NCI-H748 (cell line): Measurements from ENCODE around the gene SOWAHA.
"Not testable (repeated sequence)": the region's sequence is repeated elsewhere in the genome, so short reads cannot be mapped to it uniquely, and the experiment has no call there.

Source experiments
- DNase-seq: peaks from one replicate; lab custom pipeline; 2025; ENCODE audit not compliant: unreplicated experiment; lab: John Stamatoyannopoulos, UW

The SOWAHA gene

DNA sequence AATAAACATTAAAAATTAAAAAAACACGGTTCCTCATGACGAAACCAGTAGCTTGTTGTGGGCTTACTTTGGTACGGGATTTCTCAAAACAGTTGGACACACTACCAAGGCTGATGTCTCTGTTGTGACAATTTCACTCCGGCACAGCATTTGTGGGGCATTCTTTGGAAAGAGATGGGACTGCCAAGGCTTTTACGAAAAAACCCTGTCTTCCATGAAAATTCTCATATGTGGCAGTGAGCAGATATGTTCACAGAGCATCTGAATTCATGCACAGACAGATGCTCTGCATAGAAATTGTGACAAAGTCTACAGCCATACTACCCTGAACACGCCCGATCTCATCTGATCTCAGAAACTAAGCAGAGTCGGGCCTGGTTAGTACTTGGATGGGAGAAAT lies 35.2 kb downstream of the SOWAHA start:
- DNase-seq = no peak

DNA sequence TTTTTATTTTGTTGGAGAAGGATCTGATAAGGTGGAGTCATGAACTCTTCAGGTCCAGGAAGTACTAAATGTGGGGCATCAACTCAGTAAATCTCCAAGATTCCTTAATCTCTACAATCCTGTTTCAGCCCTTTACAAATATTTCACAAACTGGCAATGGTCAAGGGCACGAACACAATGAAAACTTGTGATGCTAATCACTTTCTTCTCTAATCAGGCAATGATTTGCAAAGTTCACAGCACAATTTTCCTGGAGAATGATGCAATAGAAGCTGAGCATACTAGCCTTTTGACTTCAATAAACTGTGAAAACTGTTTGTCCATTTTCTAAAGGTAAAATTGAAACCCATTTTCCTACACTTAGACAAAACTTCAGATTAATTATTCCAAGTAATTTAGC lies 36.2 kb downstream of the SOWAHA start:
- DNase-seq = no peak

DNA sequence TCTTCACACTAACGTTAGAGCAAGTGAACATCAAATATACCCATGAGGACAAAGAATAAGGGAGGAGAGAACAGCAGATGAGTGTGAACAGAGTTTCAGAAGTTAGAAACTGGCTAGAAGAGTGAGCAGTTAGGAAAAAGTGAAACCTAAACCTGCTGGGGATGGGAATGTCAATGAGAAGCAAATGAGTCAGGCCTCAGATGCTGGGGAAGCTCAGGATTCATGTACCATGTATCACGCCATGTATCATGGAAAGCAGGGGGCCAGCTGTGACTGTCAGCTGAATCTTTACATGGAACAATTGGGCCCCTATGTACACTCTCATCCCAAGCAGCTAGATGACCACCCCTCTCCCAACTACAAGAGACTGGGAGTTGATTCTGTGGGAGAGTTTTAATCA lies 37.0 kb downstream of the SOWAHA start:
- DNase-seq = no peak

DNA sequence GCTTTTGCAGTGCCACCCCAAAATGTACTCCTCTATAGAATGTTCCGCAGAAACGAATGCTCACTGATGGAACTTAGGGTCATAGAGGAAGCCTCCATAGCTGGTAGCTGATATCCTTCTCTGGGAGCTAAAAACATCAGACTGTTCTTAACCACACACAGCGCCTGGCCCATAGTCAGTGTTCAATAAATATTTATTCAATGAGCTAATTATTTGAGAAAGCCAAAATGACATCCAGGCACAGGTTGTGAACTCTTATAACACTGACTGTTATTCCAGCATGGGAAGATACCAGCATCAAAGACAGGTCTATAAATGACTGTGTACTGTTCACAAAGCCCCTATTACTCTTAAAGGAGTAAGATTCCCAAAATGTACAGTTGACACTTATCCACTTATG lies 40.2 kb downstream of the SOWAHA start:
- DNase-seq = no peak

DNA sequence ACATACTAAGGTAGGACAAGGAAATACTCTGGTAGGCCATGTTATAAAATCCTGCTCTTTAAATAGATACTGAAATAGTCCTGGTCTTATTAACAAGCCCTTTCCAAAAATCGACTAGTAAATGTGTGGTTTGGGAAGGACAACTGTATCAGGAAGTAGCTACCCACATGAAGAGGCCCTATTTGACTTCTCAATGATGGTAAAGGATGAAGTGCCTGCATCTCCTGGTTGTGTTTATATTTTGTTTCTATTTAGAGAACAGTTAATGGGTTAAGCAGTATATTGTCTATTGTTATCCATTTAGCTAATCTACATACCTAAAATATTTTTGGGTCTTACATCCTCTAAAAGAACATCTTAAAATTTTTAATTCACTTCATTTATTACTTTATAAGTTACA lies 40.7 kb downstream of the SOWAHA start:
- DNase-seq = no peak

DNA sequence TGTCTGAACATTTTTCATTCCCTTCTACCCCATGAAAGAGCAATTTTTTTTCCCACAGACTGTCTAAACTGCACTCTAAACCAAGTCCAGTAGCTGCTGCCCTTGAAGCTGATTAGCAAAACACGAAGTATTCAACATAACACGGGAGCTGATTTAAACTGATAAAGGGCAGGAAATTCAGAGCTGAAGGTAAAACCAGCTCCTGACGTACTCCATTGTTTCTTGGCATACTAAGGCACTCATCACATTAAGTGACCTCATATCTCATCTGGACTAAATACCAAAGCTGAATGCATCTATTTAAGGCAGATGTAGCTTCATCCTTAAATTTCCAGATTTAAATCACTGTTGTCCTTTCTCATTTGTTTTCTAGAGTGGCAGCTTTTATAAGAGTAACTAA lies 41.2 kb downstream of the SOWAHA start:
- DNase-seq = no peak

DNA sequence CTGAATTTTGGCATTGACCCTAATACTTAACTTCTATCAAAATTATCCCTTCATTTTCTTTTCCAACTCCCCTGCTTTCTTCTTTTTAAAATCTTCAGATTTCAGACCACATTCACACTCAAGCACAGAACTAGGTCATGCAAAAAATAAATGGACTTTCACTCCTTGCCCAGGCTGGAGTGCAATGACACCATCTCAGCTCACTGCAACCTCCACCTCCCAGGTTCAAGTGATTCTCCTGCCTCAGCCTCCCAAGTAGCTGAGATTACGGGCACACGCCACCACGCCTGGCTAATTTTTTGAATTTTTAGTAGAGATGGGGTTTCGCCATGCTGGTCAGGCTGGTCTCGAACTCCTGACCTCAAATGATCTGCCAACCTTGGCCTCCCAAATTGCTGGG lies 41.9 kb downstream of the SOWAHA start:
- DNase-seq = not testable (repeated sequence)

DNA sequence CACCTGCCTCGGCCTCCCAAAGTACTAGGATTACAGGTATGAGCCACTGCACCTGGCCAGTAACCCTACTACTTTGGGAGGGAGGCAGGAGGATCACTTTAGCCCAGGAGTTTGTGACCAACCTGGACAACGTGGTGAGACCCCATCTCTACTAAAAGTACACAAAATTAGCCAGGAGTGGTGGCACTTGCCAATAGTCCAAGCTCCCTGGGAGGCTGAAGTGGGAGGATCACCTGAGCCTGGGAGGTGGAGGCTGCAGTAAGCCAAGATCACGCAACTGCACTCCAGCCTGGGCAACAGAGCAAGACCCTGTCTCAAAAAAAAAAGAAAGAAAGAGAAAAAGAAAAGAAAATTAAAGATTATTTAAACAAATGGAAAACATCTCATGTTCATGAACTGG lies 42.9 kb downstream of the SOWAHA start:
- no peak for DNase-seq

DNA sequence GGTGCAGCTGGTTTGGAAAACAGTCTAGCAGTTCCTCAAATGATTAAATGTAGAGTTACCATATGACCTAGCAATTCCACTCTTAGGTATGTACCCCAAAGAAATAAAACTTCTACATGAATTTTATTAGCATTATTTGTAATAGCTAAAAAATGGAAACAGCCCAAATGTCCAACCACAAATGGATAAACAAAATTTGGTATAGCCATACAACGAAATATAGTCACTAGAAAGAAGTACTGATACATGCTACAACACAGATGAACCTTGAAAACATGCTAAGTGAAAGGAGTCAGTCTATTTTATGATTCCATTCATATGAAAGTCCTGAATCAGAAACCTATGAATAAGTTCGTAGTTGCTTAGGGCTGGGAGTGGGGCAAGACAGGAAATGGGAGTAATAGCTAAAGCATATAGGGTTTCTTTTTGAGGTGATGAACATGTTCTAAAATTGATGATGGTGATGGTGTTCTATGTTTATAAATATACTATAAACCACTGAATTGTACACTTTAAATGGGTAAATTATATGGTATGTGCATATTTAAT lies 46.9 kb downstream of the SOWAHA start:
- no peak for DNase-seq

DNA sequence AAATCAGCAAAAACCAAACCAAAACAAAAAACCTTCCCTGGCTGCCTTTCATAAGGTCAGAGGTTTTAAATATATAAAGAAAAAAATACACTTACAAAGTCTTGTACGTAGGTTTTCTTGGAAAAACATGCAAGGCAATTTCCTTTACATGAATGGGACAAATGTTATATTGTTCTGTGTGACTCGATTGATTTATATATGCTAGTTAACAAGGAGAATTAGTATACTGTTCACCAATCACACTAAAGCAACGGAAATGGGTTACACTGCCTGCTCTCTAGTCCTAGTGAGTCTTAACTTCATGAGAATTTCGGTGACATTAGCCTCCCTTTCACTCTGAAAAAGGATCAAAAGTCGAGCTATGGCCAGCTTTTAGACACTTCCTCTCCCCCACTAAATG lies 47.6 kb downstream of the SOWAHA start:
- DNase-seq = no peak

DNA sequence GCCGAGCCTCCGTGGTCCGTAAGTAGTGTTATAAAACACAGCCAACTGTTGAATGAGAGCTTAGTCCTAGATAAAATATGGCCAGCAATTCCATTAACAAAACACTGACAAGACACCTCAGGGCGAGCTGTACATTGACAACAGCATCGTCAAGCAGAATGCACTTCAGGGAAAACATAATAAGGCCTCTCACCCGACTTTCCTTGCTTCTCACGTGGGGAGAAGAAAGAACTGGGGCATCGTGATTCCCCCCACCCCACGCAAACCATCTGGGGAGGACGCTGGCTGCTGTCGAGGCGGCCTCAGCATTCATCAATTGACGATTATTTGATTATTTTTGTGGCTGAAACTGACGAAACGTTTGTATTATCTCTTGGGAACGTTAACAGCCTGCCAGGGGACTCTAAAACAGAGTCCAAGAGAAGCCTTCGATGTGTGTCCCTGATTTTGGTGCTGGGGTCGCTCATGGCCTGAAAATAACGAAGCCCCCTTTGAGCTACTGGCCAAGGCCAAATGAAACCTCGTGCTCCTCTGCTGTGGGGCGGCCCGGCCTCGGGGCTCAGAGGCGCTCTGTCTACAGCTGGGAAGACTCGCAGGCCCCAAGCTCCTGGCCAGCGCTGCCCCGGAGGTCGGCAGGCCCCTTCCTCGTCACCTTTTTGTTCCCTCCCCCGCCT lies 52.7 kb downstream of the SOWAHA start:
- no peak for DNase-seq
